HG03097 (cell line): ENCODE measurements around the gene FAM131B.
A peak's percentile ranks its signal among the peaks of the same experiment; 100 is the strongest.
"Not testable (repeated sequence)": the region's sequence is repeated elsewhere in the genome, so short reads cannot be mapped to it uniquely, and the experiment has no call there.

Experiments used
- ATAC-seq: cut with Tn5 transposase; IDR thresholded peaks from one replicate; pipeline ENCODE4 v1.9.1; 2021; ENCODE audit not compliant: unreplicated experiment, low FRiP score

The FAM131B gene

DNA sequence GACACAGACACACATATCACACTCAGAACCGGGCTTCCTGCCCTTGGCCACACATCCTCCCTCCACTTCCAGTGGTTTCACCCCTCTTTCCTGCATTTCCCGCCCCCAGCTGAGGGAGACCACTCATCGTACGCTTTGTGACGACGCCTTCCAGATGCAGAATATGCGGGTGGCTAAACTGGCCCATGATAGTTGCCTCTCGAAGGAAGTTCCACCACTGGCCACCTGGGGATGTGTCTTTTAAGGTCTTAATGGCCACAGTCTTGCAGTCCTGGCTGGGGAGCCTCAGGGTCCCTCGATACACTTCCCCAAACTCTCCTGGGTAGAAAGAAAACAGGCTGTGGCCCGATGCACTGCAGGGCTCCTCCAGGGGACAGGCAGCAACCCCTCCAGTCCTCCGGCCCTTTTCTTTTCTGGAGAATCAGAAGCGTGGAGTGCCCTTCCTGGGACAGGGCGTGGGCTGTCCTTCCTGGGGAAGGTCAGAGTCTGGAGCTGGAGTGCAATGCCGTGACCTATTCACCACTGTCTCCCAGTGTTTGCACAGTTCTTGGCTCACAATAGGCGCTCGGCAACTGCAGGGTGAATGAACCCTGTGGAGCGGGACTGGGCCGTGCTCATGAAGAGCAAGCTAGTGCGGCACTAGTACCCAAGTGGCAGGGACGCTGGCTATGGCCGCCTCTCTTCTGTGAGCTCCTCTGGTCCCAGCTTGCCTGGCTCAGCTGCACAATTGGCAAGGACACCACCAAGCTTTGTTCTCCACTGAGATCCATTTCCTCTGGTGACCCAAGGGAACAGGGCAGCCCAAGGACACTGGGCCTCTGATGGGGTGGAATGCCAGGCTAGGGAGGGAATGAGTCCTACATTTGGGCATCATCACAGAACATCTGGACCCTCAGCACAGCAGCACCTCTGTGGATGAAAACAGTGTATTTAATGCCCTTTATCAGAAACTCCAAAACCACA lies 33.0 kb upstream of the FAM131B start:
- ATAC-seq, result no peak

GRCh38 chr7:143394777-143395176 lies 32.3 kb upstream of the FAM131B start:
- no peak for ATAC-seq

DNA sequence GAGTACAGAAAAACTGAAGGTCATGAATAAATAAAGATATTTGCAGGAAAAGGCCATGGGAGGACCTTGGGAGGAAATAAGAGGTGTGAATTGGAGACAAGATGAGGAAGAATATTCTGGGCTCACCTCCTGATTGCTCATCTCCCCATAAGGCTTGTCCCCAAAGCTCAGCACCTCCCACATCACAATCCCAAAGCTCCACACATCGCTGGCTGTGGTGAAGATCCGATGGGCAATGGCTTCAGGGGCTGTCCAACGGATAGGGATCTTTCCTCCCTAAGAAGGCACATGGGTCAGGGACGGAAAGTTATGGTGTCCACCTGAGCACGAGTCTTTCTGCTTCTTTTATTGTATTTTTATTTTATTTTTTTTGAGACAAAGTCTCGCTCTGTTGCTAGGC lies 31.6 kb upstream of the FAM131B start:
- ATAC-seq, result no peak

DNA sequence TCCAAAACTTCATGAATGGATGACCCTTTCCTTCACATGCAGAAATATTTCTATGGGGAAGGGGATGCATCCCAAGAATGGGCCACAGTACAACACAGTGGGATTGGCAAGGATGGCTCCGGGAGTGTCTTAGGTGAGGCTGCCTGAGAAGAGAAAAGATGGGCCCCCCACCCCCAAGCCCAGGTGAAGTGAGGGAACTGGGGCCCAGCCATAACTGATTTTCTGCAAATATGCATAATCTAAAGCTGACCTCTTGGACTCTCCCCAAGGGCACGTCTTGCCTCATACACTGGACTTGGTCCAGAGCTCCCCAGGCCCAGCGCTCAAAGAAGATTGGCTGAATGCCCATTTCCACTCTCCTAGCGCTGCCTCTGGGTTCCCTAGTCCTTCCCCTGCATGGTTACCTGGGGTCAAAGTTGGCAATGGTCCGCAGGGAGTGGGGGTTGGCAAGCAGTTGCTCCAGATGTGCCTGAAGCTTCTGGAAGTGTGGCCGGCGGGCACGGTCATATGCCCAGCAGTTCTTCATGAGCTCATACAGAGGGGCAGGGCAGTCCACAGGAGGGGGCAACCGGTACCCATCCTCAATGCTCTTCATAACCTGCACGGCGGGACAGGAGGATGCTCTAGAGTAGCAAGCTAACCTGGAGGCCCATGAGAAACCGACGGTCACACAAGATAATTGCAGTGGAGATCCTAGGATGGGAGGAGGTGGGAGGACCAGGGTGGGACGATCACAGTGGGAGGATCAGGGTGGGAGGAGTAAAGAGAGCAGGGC lies 30.9 kb upstream of the FAM131B start:
- ATAC-seq, result no peak

DNA sequence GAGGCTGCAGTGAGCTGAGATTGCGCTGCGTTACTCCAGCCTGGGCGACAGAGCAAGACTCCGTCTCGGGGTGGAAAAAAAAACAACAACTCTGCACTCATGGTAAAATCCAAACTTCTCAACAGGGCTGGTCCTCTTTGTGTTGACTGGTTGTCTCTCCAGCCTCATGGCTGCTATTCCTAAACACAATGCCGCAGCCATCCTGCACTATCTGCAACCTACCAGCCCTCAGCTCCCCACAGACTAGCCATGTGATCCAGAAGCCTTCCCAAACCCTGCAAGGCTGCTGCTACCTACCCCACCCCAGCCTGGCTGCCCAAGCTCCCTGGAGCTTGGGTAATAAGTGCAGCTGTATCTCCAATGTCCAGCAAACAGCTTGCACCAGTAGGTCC lies 30.4 kb upstream of the FAM131B start:
- ATAC-seq, result no peak

GRCh38 chr7:143392427-143392826 lies 29.9 kb upstream of the FAM131B start:
- not testable (repeated sequence) for ATAC-seq

DNA sequence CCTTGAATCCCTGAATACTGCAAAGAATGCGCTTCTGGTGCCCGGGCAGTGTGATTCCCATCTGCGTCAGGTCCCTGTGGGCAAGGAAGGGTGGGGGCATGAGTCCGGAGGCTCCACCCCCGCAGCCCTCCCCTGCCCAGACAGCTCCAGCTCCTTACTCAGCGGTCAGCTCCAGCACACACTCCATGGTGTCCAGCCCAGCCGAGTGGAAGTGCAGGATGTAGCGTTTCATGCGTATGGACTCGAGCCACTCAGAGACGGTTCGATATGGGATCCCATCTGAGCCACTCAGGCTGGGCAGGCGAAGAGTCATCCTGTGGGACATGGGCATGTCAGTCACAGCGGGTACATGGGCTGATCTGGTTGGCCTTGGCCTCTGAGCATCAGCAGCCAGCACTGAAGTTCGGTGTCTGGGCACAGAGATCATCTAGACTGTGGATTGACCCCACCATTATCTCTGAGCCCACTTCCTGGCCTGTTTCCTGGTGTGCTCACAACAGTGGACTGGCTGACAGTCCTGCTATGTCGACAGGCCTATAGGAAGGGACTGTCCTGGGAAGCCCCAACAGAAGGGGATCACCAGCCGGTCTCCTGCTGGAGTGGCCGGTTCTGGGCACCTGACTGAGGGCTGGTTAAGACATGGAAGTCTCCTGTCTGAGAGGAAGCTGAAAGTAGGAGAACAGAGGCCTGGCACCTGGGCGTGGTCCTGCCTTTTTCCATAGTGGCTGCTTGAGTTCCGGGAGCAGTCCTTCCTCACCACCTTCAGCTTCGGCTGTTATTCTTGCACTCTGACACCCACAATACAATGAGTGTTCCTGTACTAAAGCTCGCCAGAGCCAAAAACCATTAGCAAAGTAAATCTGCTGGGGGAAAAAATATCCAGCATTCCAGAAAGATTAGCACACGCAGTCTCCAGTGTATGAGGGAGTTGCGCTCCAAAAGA lies 29.2 kb upstream of the FAM131B start:
- no peak for ATAC-seq

GRCh38 chr7:143390773-143391317 lies 28.3 kb upstream of the FAM131B start:
- no peak for ATAC-seq

DNA sequence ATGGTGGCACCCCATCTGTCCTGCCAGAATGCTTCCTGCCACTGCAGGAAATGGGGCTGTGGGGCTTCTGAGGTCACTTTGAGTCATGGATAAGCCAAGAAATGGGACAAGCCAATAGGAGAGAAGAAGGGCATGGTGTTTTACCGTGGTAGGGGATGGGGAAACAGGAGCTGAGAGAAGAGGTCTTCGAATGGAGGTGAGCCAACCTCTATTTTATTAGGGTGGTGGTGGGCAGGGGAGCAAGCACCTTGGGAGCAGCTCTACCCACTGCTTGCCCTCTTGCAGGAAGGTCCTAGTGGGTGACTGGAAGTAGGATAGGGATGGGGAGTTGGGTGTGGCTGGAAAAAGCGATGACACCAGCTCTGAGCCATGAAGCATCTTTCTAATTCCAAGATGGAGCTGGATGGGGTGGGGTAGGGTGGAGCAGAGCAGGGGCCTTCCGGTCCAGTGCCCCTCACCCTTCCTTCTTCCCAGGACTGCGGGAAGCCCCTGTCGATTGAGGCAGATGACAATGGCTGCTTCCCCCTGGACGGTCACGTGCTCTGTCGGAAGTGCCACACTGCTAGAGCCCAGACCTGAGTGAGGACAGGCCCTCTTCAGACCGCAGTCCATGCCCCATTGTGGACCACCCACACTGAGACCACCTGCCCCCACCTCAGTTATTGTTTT lies 27.7 kb upstream of the FAM131B start:
- ATAC-seq, result no peak

DNA sequence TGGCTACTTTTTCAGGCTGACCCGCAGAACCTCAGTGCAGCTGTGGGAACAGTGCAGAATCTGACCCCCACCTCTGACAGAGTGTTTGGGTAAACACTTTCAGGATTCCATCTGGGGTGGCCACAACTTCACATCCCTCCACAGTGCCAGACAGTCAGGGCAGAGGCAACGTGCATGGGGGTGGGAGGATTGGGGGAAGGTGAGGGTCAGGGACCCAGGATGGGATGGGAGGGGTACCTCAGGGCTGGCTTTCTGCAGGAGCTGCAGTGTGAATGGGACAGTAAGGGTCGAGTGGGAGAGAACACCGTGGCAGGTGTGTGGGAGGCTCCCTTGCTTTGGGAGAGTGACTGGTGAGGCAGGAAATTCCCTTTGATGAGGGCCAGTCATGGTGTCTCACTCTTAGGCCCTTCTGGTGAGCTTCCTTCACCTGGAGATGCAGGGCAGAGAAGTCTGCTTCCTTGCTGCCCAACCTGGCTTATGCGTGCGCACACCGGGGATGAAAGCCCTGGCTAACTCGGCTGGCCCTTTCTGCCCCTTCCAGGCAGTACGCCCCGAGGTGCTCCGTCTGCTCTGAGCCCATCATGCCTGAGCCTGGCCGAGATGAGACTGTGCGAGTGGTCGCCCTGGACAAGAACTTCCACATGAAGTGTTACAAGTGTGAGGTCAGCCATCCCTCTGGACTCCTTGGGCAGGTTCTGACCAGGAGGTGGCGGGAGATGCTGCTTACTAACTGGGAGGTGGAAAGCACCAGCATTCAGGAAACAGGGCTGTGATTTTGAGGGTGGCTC lies 27.0 kb upstream of the FAM131B start:
- ATAC-seq, result no peak

- no peak for ATAC-seq
Measured at GRCh38 chr7:143388491-143389101, 26.1 kb upstream of the FAM131B start.

DNA sequence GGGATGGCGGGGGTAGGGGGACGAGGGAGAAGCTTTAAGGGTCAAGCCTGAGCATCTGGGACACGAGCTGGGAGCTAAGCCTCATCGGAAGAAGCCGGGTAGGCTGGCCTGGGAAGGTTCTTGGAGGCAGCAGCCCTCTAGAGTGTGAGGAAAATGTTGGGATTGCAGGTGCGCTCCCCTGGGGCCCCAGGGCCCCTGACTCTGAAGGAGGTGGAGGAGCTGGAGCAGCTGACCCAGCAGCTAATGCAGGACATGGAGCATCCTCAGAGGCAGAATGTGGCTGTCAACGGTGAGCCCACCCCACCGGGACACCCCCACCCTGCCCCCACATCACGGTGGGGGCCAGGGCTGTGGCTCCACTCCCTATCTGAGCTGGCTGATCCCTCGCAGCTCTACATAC lies 25.5 kb upstream of the FAM131B start:
- no peak for ATAC-seq

DNA sequence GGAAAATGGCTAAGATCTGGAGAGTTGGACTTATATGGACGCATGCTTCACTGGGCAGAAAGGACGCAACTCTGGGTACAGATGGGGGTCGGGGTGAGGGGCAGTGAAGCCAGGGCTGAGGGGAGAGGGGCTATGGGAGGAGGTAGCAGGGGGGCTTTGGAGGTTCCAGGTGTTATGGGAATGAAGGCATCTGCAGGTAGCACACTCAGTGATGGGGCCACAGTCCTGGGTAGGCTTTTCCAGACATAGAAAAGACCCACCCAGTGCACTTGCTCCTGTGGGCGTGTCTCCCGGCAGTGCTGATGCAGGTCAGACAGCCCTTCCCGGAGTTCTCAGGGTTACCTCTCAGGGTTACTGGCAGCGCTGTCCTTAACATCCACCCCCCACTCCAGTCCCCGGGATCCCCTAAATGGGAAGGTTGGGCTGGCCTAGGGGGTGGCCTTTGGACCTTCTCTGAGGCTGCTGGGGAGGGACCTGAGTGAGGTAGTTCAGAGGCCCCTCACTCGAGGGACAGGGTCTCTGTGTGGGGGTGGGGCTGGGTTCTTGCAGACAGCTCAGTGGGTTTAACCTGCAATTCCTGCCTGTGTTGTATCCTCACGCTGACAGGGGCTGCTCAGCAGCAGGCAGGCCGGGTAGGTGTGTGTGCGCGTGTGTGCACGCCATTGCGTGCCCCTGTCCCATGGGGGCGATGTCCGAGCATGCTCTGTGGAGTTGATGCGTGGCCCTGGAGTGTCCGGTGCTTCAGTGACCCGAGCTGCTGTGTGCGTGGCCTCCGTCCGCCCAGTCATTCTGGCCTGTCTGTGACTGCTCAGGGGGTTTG lies 24.9 kb upstream of the FAM131B start:
- no peak for ATAC-seq

- peak; percentile 48 for ATAC-seq
Measured at GRCh38 chr7:143385891-143386781, 23.6 kb upstream of the FAM131B start.

DNA sequence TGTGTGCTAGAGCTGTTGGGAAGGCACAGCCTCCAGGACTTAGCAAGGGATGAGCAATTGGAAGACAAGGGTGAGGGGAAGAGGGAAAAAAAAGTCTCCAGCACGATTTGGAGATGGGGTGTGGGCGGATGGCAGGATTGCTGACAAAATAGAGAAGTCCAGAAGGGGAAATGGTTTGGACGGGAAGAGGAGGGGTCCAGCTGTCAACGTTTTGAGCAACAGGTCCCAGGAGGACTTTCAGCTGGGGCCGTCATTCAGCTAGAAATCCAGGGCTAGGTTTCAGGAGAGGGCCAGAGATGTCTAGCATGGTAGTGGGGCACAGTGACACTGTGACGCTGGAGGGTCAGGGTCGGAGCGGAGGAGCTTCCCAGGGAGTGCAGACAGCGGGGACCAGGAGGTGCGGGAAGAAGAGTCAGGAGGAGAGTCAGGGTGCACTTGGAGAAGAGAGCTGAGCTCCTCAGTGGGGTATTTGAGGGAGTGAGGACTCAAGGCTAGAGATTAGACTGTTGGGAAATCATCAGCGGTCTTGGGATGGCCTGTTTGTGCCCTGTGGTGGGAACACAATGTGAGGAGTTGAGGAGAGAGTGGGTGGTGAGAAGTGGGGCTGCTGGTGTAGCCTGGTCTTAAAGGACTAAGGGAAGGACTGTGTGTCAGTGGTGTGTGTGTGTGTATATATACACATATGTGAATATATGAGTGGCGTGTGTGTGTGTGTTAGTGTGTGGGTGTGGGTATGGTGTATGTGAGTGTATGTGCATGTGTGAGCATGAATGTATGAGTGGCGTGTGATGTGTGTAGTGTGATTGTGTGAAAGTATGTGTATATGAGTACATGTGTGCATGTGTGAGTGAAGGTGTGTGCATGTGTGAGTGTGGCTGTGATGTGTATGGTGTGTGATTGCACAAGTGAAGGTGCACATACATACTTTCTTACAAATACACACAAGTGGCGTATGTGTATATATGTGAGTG lies 22.4 kb upstream of the FAM131B start:
- no peak for ATAC-seq

DNA sequence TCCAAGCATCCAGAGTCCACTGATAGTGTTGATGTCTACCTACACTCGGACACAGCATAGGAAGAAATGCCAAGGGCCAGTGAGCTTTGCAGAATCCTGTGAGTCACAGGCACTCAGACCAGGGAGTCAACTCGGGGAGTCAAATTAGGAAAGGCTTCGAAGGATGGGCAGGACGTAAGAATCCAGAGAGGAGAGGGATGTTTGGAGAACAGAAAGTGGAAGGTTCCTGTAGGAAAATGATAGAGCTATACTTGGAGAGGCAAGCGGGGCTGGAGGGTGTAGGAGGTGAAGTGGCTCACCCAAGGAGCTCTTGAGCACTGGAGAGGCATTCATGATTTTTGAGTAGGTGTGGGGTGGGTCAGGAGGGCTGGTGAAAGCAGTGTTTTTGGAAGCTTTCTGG lies 21.6 kb upstream of the FAM131B start:
- no peak for ATAC-seq
